Right atrium auricular region (tissue), 2 donors: ENCODE results near the gene PANK4. TPM values are rescaled to one million over a fixed set of nuclear protein-coding genes. Genes with fewer than 3 reads are reported as not detected.

Experiments used
- DNase-seq: peaks from one replicate; pipeline ENCODE4 v3.0.0-alpha.2; 2019; ENCODE audit warnings: low spot score
- H3K27ac ChIP-seq, 2 donors: fragments of 200-600 bp; sonication (generic); 1 replicate in 1 of 2; 2 replicates in 1 of 2; pipeline ENCODE4 v1.5.1; 2016 to 2019
- H3K27me3 ChIP-seq, 2 donors: fragments of 200-600 bp; sonication (generic); one replicate each; pipeline versions ENCODE4 v1.5.1 to v1.6.0; 2017 to 2019
- H3K36me3 ChIP-seq: fragments of 200-600 bp; sonication (generic); one replicate; pipeline ENCODE4 v1.5.1; 2016
- H3K4me1 ChIP-seq, 2 donors: fragments of 200-600 bp; sonication (generic); one replicate each; pipeline versions ENCODE4 v1.5.1 to v1.6.0; 2017 to 2019
- H3K4me3 ChIP-seq, 2 donors: fragments of 200-600 bp; sonication (generic); 1 replicate in 1 of 2; 2 replicates in 1 of 2; pipeline ENCODE4 v1.5.1; 2017 to 2019; ENCODE audit warnings: mild to moderate bottlenecking in 1 of 2, moderate library complexity in 1 of 2
- H3K9me3 ChIP-seq, 2 donors: fragments of 200-600 bp; sonication (generic); one replicate each; pipeline ENCODE4 v1.5.1; 2019
- total RNA-seq, 2 donors: library from RNA; depleted of rRNA; stranded (reverse); fragments of >200 nt; gene quantifications; one replicate each; pipeline ENCODE4 v1.1.0, GENCODE V29; 2016
- TF ChIP-seq, protein P1 (sequence below), 2 donors: fragments of 200-600 bp; sonication (generic); IDR thresholded peaks; one replicate each; pipeline ENCODE4 v1.5.1; 2019; ENCODE audit warnings: antibody characterized with exemption in 2 of 2

Gene PANK4
- total RNA-seq, 2 donors from 2014 or later: 27.0 to 41.5 TPM

DNA sequence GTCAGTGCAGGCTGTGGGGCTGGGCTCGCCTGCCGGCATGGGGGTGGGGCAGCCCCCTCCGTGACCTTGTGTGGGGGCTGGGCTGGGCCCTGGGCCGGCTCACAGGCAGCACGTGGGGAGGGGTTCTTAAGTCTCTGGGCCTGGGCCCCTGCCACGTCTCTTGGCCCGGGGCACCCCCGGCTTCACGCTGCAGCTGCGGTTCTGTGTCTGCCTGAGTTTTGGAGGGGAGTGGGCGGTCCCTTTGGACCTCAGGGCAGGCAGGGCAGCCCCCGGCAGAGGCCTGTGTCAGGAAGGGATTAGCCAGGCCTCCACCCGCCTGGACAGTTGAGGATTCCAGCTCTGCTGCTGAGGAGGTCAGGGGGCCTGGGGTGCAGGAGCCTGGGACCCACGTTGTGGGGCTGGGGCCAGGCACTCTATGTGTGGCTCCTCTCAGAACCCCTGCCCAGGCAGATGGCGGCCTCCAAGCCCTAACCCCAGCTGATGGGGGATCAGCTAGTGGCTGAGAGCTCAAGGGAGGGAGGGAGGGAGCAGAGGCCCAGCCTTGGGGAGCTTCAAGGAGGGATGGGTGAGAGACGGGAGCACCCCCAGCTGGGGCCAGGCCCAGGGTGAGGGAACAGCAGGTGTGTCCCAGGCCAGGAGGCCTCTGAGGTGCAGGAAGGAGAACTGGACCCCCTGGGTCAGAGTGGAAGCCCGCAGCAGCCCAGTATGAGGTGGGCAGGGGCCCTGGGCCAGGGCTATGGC lies 52.1 kb downstream of the PANK4 start:
- H3K36me3 ChIP-seq: no peaks in the 10 kb centered on the region

DNA sequence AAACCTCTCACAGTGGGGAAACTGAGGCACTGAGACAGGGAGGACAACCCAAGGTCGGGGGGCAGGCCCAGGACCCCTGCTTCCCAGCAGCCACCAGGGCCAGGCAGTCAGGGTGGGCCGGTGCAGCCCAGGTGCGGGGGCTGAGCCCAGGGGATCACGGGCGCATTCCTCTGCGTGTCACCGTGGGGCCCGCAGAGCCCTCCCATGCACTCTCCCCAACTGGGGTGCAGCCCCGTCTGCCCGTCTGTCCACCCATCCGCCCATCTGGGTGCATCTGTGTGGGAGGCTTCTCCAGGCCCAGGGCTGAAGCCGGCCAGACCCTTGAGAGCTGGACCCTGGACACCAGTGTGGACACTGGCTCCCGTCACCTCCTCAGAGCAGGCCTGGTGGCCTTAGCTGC lies 53.2 kb downstream of the PANK4 start:
- TF ChIP-seq, protein P1, sequence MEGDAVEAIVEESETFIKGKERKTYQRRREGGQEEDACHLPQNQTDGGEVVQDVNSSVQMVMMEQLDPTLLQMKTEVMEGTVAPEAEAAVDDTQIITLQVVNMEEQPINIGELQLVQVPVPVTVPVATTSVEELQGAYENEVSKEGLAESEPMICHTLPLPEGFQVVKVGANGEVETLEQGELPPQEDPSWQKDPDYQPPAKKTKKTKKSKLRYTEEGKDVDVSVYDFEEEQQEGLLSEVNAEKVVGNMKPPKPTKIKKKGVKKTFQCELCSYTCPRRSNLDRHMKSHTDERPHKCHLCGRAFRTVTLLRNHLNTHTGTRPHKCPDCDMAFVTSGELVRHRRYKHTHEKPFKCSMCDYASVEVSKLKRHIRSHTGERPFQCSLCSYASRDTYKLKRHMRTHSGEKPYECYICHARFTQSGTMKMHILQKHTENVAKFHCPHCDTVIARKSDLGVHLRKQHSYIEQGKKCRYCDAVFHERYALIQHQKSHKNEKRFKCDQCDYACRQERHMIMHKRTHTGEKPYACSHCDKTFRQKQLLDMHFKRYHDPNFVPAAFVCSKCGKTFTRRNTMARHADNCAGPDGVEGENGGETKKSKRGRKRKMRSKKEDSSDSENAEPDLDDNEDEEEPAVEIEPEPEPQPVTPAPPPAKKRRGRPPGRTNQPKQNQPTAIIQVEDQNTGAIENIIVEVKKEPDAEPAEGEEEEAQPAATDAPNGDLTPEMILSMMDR (IDR thresholded peaks at IDR 0.05): no peak
- Histone ChIP-seq H3K36me3 (no peaks in the 10 kb centered on the region), H3K27ac (no peak overlapping the region), H3K27me3 (no peaks in the 10 kb centered on the region), H3K4me1 (peaks cover 0 to 10% of the 10 kb centered on the region in 2 donors), H3K4me3 (no peak overlapping the region), H3K9me3 (no peaks in the 10 kb centered on the region)
- DNase-seq: no peak

More for the DNA sequence above, 52.1 kb downstream of the PANK4 start:
- Histone ChIP-seq H3K4me3 (no peak overlapping the region), H3K27me3 (no peaks in the 10 kb centered on the region), H3K4me1 (peaks cover 0 to 10% of the 10 kb centered on the region in 2 donors), H3K27ac (no peak overlapping the region), H3K9me3 (no peaks in the 10 kb centered on the region)
- no peak for DNase-seq
- TF ChIP-seq, protein P1 (IDR thresholded peaks at IDR 0.05): no peak

DNA sequence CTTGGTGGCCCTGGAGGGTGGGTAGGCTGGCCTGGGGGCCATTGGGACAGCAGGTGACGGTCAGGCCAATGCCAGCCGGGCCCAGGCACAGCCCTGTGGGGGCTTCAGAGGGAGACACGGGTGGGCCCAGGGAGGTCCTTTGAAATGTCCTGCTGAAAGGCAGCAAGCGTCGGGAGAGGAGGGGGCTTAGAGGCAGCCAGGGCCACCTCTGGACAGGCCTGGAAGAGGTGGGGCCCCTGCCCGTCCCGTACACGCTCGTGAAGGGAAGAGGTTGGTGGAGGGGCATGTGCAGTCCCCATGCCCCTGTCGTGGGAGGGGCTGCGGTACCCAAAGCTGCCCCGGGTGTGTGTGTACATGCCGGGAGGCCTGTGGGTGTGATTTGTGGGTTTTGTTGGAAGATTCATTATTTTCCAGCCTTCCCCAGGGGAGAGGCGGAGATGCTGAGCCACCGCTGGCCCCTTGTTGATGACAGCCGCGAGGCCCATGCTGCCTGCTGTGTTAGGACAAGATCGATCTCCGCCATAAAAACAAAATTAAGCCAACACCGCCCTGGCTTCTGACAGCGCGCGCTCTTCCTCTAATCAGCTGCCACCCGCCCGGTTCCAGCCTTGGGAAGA lies 53.7 kb downstream of the PANK4 start:
- H3K9me3 ChIP-seq: no peaks in the 10 kb centered on the region
- no peak overlapping the region for H3K27ac ChIP-seq
- H3K4me3 ChIP-seq: no peak overlapping the region
- no peaks in the 10 kb centered on the region for H3K27me3 ChIP-seq
- H3K36me3 ChIP-seq: no peaks in the 10 kb centered on the region
- TF ChIP-seq, protein P1 (IDR thresholded peaks at IDR 0.05): no peak
- peaks cover 0 to 10% of the 10 kb centered on the region in 2 donors for H3K4me1 ChIP-seq
- DNase-seq: no peak

DNA sequence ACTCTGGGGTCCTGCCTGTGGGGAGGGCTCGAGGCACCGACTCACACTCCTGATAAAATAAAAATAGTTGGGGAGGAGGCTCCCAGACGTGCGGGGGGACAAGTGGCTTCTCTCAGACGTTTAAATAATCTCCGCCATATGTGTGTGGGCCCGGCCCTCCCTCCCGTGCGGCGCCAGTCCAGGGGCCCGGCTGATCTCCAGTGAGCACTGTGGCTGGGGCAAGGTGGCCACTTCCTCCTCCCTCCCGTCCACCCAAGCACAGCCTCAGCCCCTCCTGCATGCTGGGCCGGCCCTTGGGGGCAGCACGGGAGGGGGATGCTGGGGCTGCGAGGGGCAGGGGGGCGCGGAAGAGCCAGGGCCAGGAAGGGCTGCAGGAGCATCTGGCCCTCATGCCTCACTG lies 54.3 kb downstream of the PANK4 start:
- TF ChIP-seq, protein P1 (IDR thresholded peaks at IDR 0.05): no peak
- Histone ChIP-seq H3K36me3 (no peaks in the 10 kb centered on the region), H3K27ac (no peak overlapping the region), H3K4me3 (no peak overlapping the region), H3K9me3 (no peaks in the 10 kb centered on the region), H3K4me1 (peaks cover 0 to 10% of the 10 kb centered on the region in 2 donors), H3K27me3 (peaks cover 0 to 4% of the 10 kb centered on the region in 2 donors)
- DNase-seq: no peak

DNA sequence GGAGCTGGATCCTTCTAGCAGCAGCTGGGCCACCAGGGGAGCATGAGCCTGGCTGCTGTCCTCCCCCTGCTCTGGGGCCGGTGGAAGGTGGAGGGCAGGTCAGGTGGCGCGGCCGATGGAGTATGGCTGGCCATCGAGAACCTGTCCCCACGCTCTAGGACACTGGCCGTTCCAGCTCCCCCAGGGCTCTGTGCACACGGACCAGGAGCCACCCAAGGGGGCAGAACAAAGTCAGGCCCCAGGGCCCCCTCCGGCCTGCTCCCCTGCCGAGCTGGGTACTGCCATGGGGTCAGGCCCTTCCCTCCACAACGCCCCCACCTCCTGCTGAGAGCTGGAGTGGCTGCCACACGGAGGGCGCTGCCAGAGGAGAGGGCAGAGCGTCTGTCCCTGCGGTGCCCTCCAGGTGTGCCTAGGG lies 54.8 kb downstream of the PANK4 start:
- Histone ChIP-seq H3K36me3 (no peaks in the 10 kb centered on the region), H3K4me1 (peaks cover 0 to 10% of the 10 kb centered on the region in 2 donors), H3K27me3 (peaks cover 0 to 7% of the 10 kb centered on the region in 2 donors), H3K27ac (no peak overlapping the region), H3K4me3 (no peak overlapping the region), H3K9me3 (no peaks in the 10 kb centered on the region)
- DNase-seq: no peak
- TF ChIP-seq, protein P1 (IDR thresholded peaks at IDR 0.05): no peak
